Neural progenitor cell (in vitro differentiated cells): ENCODE results near the gene SC5D. TPM values are rescaled to one million over a fixed set of nuclear protein-coding genes. Genes with fewer than 3 reads are reported as not detected.

ENCODE experiments used
- DNase-seq: peaks from one replicate; pipeline ENCODE4 v3.0.0-alpha.2; 2016; ENCODE audit warnings: low spot score
- H2AFZ ChIP-seq: fragments of 200-600 bp; sonication (generic); replicated peaks from 2 replicates; pipeline ENCODE4 v1.6.1; 2016; ENCODE audit warnings: antibody characterized with exemption
- H3F3A ChIP-seq: fragments of 200-600 bp; sonication (generic); 2 replicates; pipeline ENCODE4 v1.6.1; 2016; ENCODE audit warnings: antibody characterized with exemption, low read depth
- H3K27ac ChIP-seq: fragments of 200-600 bp; sonication (generic); 2 replicates; pipeline ENCODE4 v1.5.1; 2016; ENCODE audit warnings: mild to moderate bottlenecking
- H3K27me3 ChIP-seq: fragments of 200-600 bp; sonication (generic); 2 replicates; pipeline ENCODE4 v1.6.1; 2016; ENCODE audit warnings: mild to moderate bottlenecking, moderate library complexity
- H3K36me3 ChIP-seq: fragments of 200-600 bp; sonication (generic); 2 replicates; pipeline ENCODE4 v1.5.1; 2016
- H3K4me1 ChIP-seq: fragments of 200-600 bp; sonication (generic); 2 replicates; pipeline ENCODE4 v1.6.1; 2016; ENCODE audit warnings: mixed run types
- H3K4me2 ChIP-seq: fragments of 200-600 bp; sonication (generic); 2 replicates; pipeline ENCODE4 v1.6.1; 2016
- H3K4me3 ChIP-seq: fragments of 200-600 bp; sonication (generic); 2 replicates; pipeline ENCODE4 v1.5.1; 2016
- H3K79me2 ChIP-seq: fragments of 200-600 bp; sonication (generic); 2 replicates; pipeline ENCODE4 v1.6.1; 2016; ENCODE audit warnings: low read depth
- H3K9ac ChIP-seq: fragments of 200-600 bp; sonication (generic); 2 replicates; pipeline ENCODE4 v1.6.1; 2016
- H3K9me3 ChIP-seq: fragments of 200-600 bp; sonication (generic); 2 replicates; pipeline ENCODE4 v1.5.1; 2016; ENCODE audit warnings: low read depth
- H4K20me1 ChIP-seq: fragments of 200-600 bp; sonication (generic); 2 replicates; pipeline ENCODE4 v1.6.1; 2016; ENCODE audit warnings: low read depth
- H3K27ac Mint-ChIP-seq: 3 replicates; pipeline ENCODE4 v1.8.0; 2021; ENCODE audit warnings: mixed read lengths
- H3K27me3 Mint-ChIP-seq: 2 replicates; pipeline ENCODE4 v1.8.0; 2022; ENCODE audit warnings: low read depth, mild to moderate bottlenecking, inconsistent platforms, moderate library complexity, mixed read lengths; ENCODE audit not compliant: insufficient read depth
- H3K36me3 Mint-ChIP-seq: 3 replicates; pipeline ENCODE4 v1.8.0; 2021; ENCODE audit warnings: mixed read lengths
- H3K4me1 Mint-ChIP-seq: 3 replicates; pipeline ENCODE4 v1.8.0; 2021; ENCODE audit warnings: mixed read lengths
- H3K4me3 Mint-ChIP-seq: 3 replicates; pipeline ENCODE4 v1.8.0; 2021; ENCODE audit warnings: mild to moderate bottlenecking, moderate library complexity, mixed read lengths
- H3K9me3 Mint-ChIP-seq: 3 replicates; pipeline ENCODE4 v1.8.0; 2020; ENCODE audit warnings: mixed read lengths
- CTCF ChIP-seq: fragments of 200-600 bp; sonication (generic); IDR thresholded peaks from 2 replicates; pipeline ENCODE4 v1.5.1; 2017; ENCODE audit warnings: antibody characterized with exemption, mild to moderate bottlenecking
- EZH2 ChIP-seq: fragments of 200-600 bp; sonication (generic); IDR thresholded peaks from 2 replicates; pipeline ENCODE4 v1.6.1; 2017; ENCODE audit warnings: antibody characterized with exemption, mild to moderate bottlenecking, moderate library complexity
- EZH2phosphoT487 ChIP-seq: fragments of 200-600 bp; sonication (generic); IDR thresholded peaks from 2 replicates; pipeline ENCODE4 v1.6.1; 2017; ENCODE audit warnings: antibody characterized with exemption
- total RNA-seq: library from RNA; depleted of rRNA; stranded (reverse); fragments of >200 nt; gene quantifications from 2 replicates; pipeline ENCODE4 v1.2.3, GENCODE V29; 2015; ENCODE audit warnings: low replicate concordance

SC5D gene
- total RNA-seq, 1 donor from 2014 or later = 80.7 TPM

GRCh38 chr11:121311373-121311772 is 18.8 kb downstream of the SC5D start:
- no peaks in the 10 kb centered on the region for H3K9me3 ChIP-seq
- Mint-ChIP-seq H3K36me3 (peaks cover 28% of the 10 kb centered on the region), H3K27me3 (peaks cover 3% of the 10 kb centered on the region), H3K4me3 (no peak overlapping the region), H3K27ac (no peak overlapping the region), H3K9me3 (no peaks in the 10 kb centered on the region), H3K4me1 (no peaks in the 10 kb centered on the region)
- DNase-seq = no peak
- no peak overlapping the region for H3K4me2 ChIP-seq
- no peaks in the 10 kb centered on the region for H3K4me1 ChIP-seq
- no peak for TF ChIP-seq EZH2phosphoT487
- TF ChIP-seq EZH2 = no peak
- no peak for TF ChIP-seq CTCF
- no peak overlapping the region for H3K9ac ChIP-seq
- no peak overlapping the region for H3K4me3 ChIP-seq
- no peak overlapping the region for H3K27ac ChIP-seq
- no peak overlapping the region for H2AFZ ChIP-seq
- peaks cover 11% of the 10 kb centered on the region for H3F3A ChIP-seq
- no peaks in the 10 kb centered on the region for H3K36me3 ChIP-seq
- H3K79me2 ChIP-seq = no peaks in the 10 kb centered on the region
- H4K20me1 ChIP-seq = no peaks in the 10 kb centered on the region
- H3K27me3 ChIP-seq = no peaks in the 10 kb centered on the region

GRCh38 chr11:121312483-121312882 is 19.9 kb downstream of the SC5D start:
- no peak overlapping the region for H3K4me2 ChIP-seq
- no peaks in the 10 kb centered on the region for H3K27me3 ChIP-seq
- no peak overlapping the region for H3K9ac ChIP-seq
- Mint-ChIP-seq H3K27me3 (peaks cover 3% of the 10 kb centered on the region), H3K27ac (no peak overlapping the region), H3K4me1 (no peaks in the 10 kb centered on the region), H3K4me3 (no peak overlapping the region), H3K36me3 (peaks cover 19% of the 10 kb centered on the region), H3K9me3 (no peaks in the 10 kb centered on the region)
- H3K4me1 ChIP-seq = no peaks in the 10 kb centered on the region
- H3K36me3 ChIP-seq = no peaks in the 10 kb centered on the region
- TF ChIP-seq EZH2phosphoT487 (no peak), CTCF (no peak), EZH2 (no peak)
- H3K9me3 ChIP-seq = no peaks in the 10 kb centered on the region
- no peak overlapping the region for H3K4me3 ChIP-seq
- H4K20me1 ChIP-seq = no peaks in the 10 kb centered on the region
- H3K27ac ChIP-seq = no peak overlapping the region
- DNase-seq = no peak
- H2AFZ ChIP-seq = no peak overlapping the region
- peaks cover 11% of the 10 kb centered on the region for H3F3A ChIP-seq
- H3K79me2 ChIP-seq = no peaks in the 10 kb centered on the region

GRCh38 chr11:121318848-121319834 is 26.6 kb downstream of the SC5D start:
- Histone ChIP-seq H3K4me3 (no peak overlapping the region), H3K4me1 (peaks cover 13% of the 10 kb centered on the region), H3K27me3 (no peaks in the 10 kb centered on the region), H3K79me2 (no peaks in the 10 kb centered on the region), H4K20me1 (no peaks in the 10 kb centered on the region), H3K4me2 (no peak overlapping the region), H3F3A (no peaks in the 10 kb centered on the region), H3K36me3 (no peaks in the 10 kb centered on the region), H3K27ac (no peak overlapping the region), H3K9me3 (no peaks in the 10 kb centered on the region), H2AFZ (peak overlapping the region; percentile 34), H3K9ac (no peak overlapping the region)
- peak; percentile 55 for DNase-seq
- H3K27ac Mint-ChIP-seq = peak overlapping the region; percentile 7
- peaks cover 14% of the 10 kb centered on the region for H3K4me1 Mint-ChIP-seq
- TF ChIP-seq EZH2 (no peak), CTCF (peak; percentile 82)
- no peaks in the 10 kb centered on the region for H3K36me3 Mint-ChIP-seq
- H3K4me3 Mint-ChIP-seq = no peak overlapping the region
- no peaks in the 10 kb centered on the region for H3K9me3 Mint-ChIP-seq
- H3K27me3 Mint-ChIP-seq = peaks cover 3% of the 10 kb centered on the region
